IMR-90 (cell line): ENCODE results near the gene ACVR1B. TPM values are rescaled to one million over a fixed set of nuclear protein-coding genes. Genes with fewer than 3 reads are reported as not detected.

Source experiments
- ATAC-seq: fragments of 200-7000 bp; cut with Tn5 transposase; 2 replicates; pipeline ENCODE4 v1.9.1; 2020; ENCODE audit warnings: low read depth, mild to moderate bottlenecking, moderate library complexity
- BruUV-seq: library from RNA; stranded (reverse); fragments of 400-500 nt; replicated peaks from 2 replicates; lab custom pipeline; 2021; lab: Mats Ljungman, UMichigan
- CTCF ChIA-PET: fragments of 300-600 bp; formaldehyde crosslinking; extraction: SDS; loops from one replicate; lab custom pipeline; 2021; ENCODE audit warnings: antibody characterized with exemption; lab: Yijun Ruan, JAX
- POLR2A ChIA-PET: fragments of 300-600 bp; sonication (Branson Sonifier 250); formaldehyde crosslinking; loops from one replicate; lab custom pipeline; 2022; ENCODE audit warnings: antibody characterized with exemption; ENCODE audit not compliant: unreplicated experiment; lab: Charles Lee
- DNase-seq: peaks from one replicate; pipeline ENCODE4 v3.0.0; 2013
- H2AFZ ChIP-seq: replicated peaks from 2 replicates; pipeline ENCODE3; 2013; ENCODE audit warnings: low read length, mild to moderate bottlenecking; ENCODE audit not compliant: poor library complexity
- H2AK5ac ChIP-seq: 2 replicates; pipeline ENCODE4 v1.6.1; 2013; ENCODE audit warnings: low read depth, low read length, inconsistent platforms
- H2AK9ac ChIP-seq: replicated peaks from 2 replicates; pipeline ENCODE3; 2013; ENCODE audit warnings: mild to moderate bottlenecking, low read depth, low read length, moderate library complexity; ENCODE audit not compliant: poor library complexity
- H2BK120ac ChIP-seq: 2 replicates; pipeline ENCODE4 v1.6.1; 2013; ENCODE audit warnings: low read depth, low read length, inconsistent platforms
- H2BK15ac ChIP-seq: 3 replicates; pipeline ENCODE4 v1.6.1; 2013; ENCODE audit warnings: low read depth, low read length, inconsistent platforms
- H2BK20ac ChIP-seq: 2 replicates; pipeline ENCODE4 v1.6.1; 2013; ENCODE audit warnings: low read depth, mild to moderate bottlenecking, inconsistent platforms, low read length, moderate library complexity
- H2BK5ac ChIP-seq: 2 replicates; pipeline ENCODE4 v1.6.1; 2013; ENCODE audit warnings: mild to moderate bottlenecking, low read depth, low read length, inconsistent platforms; ENCODE audit not compliant: poor library complexity, severe bottlenecking
- H3K14ac ChIP-seq: replicated peaks from 2 replicates; pipeline ENCODE4 v1.6.1; 2013; ENCODE audit warnings: low read depth, low read length, inconsistent platforms
- H3K18ac ChIP-seq: 2 replicates; pipeline ENCODE4 v1.6.1; 2013; ENCODE audit warnings: low read depth, low read length, control low read depth
- H3K23ac ChIP-seq: 2 replicates; pipeline ENCODE4 v1.6.1; 2013; ENCODE audit warnings: low read depth, low read length, inconsistent platforms
- H3K27ac ChIP-seq: 2 replicates; pipeline ENCODE4 v1.5.1; 2013; ENCODE audit warnings: mild to moderate bottlenecking, control low read depth, low read length; ENCODE audit not compliant: insufficient read depth
- H3K27me3 ChIP-seq: 2 replicates; pipeline ENCODE4 v1.6.1; 2013; ENCODE audit warnings: low read length; ENCODE audit not compliant: control insufficient read depth, insufficient read depth
- H3K36me3 ChIP-seq: 2 replicates; pipeline ENCODE4 v1.6.1; 2013; ENCODE audit warnings: low read length, mixed read lengths; ENCODE audit not compliant: control insufficient read depth, insufficient read depth
- H3K4ac ChIP-seq: 2 replicates; pipeline ENCODE4 v1.6.1; 2013; ENCODE audit warnings: low read depth, low read length, inconsistent platforms
- H3K4me1 ChIP-seq: 2 replicates; pipeline ENCODE4 v1.6.1; 2013; ENCODE audit warnings: low read length, mixed read lengths; ENCODE audit not compliant: control insufficient read depth, insufficient read depth
- H3K4me2 ChIP-seq: 2 replicates; pipeline ENCODE4 v1.6.1; 2013; ENCODE audit warnings: low read depth, mild to moderate bottlenecking, control low read depth, low read length, moderate library complexity
- H3K4me3 ChIP-seq: 2 replicates; pipeline ENCODE4 v1.5.1; 2013; ENCODE audit warnings: low read depth, mild to moderate bottlenecking, control low read depth, low read length, moderate library complexity; ENCODE audit not compliant: insufficient read depth
- H3K56ac ChIP-seq: 2 replicates; pipeline ENCODE4 v1.6.1; 2013; ENCODE audit warnings: low read length, inconsistent platforms; ENCODE audit not compliant: insufficient read depth; ENCODE audit errors: extremely low read depth
- H3K79me1 ChIP-seq, 2 experiments: 2 replicates each; pipeline ENCODE4 v1.6.1; 2013; ENCODE audit warnings: low read length in 2 of 2, inconsistent platforms in 1 of 2, low read depth in 1 of 2
- H3K9ac ChIP-seq: 2 replicates; pipeline ENCODE4 v1.6.1; 2013; ENCODE audit warnings: low read depth, low read length, control low read depth
- H3K9me1 ChIP-seq: 2 replicates; pipeline ENCODE4 v1.6.1; 2013; ENCODE audit warnings: low read length, inconsistent platforms; ENCODE audit not compliant: insufficient read depth
- H3K9me3 ChIP-seq: 2 replicates; pipeline ENCODE4 v1.6.1; 2013; ENCODE audit warnings: low read length; ENCODE audit not compliant: control insufficient read depth, insufficient read depth
- H4K20me1 ChIP-seq: 2 replicates; pipeline ENCODE4 v1.6.1; 2013; ENCODE audit warnings: low read length, inconsistent platforms; ENCODE audit not compliant: insufficient read depth
- H4K5ac ChIP-seq: 2 replicates; pipeline ENCODE4 v1.6.1; 2013; ENCODE audit warnings: mild to moderate bottlenecking, low read depth, low read length, control low read depth
- H4K8ac ChIP-seq, 2 experiments: 2 replicates each; pipeline ENCODE4 v1.6.1; 2013; ENCODE audit warnings: low read depth in 2 of 2, low read length in 2 of 2, control low read depth in 1 of 2, inconsistent platforms in 1 of 2
- H4K91ac ChIP-seq: 2 replicates; pipeline ENCODE4 v1.6.1; 2013; ENCODE audit warnings: low read depth, low read length, inconsistent platforms; ENCODE audit not compliant: insufficient read depth
- BHLHE40 ChIP-seq: fragments of 150-350 bp; IDR thresholded peaks from 2 replicates; pipeline ENCODE4 v1.6.1; 2016; ENCODE audit warnings: mild to moderate bottlenecking, low read depth, low read length
- CEBPB ChIP-seq: IDR thresholded peaks from 2 replicates; pipeline ENCODE4 v1.6.1; 2012; ENCODE audit warnings: low read depth, low read length, improper control_type of control experiment
- ELK1 ChIP-seq: fragments of 150-350 bp; IDR thresholded peaks from 2 replicates; pipeline ENCODE4 v1.6.1; 2016; ENCODE audit warnings: low read depth, mild to moderate bottlenecking, low read length, moderate library complexity, borderline replicate concordance
- FOS ChIP-seq: fragments of 150-350 bp; IDR thresholded peaks from 2 replicates; pipeline ENCODE4 v1.6.1; 2016; ENCODE audit warnings: low read depth, low read length
- MAFK ChIP-seq: IDR thresholded peaks from 2 replicates; pipeline ENCODE4 v1.6.1; 2012; ENCODE audit warnings: low read depth, low read length, improper control_type of control experiment
- MAZ ChIP-seq: IDR thresholded peaks from 2 replicates; pipeline ENCODE4 v1.6.1; 2012; ENCODE audit warnings: low read depth, mild to moderate bottlenecking, low read length, improper control_type of control experiment, moderate library complexity, borderline replicate concordance
- MXI1 ChIP-seq: IDR thresholded peaks from 2 replicates; pipeline ENCODE4 v1.6.1; 2012; ENCODE audit warnings: low read depth, mild to moderate bottlenecking, low read length, moderate library complexity, borderline replicate concordance
- RAD21 ChIP-seq: IDR thresholded peaks from 2 replicates; pipeline ENCODE4 v1.6.1; 2012; ENCODE audit warnings: low read length, improper control_type of control experiment
- RCOR1 ChIP-seq: IDR thresholded peaks from 2 replicates; pipeline ENCODE4 v1.6.1; 2012; ENCODE audit warnings: mild to moderate bottlenecking, low read length, improper control_type of control experiment; ENCODE audit not compliant: insufficient replicate concordance
- RFX5 ChIP-seq: IDR thresholded peaks from 2 replicates; pipeline ENCODE4 v1.8.0; 2012; ENCODE audit warnings: low read depth, mild to moderate bottlenecking, low read length, moderate library complexity
- SMC3 ChIP-seq: fragments of 150-350 bp; IDR thresholded peaks from 2 replicates; pipeline ENCODE4 v1.6.1; 2016; ENCODE audit warnings: low read depth, mild to moderate bottlenecking, antibody characterized with exemption, low read length, moderate library complexity
- WGBS, 2 experiments: methylation state at CpG; one replicate each; pipeline versions ENCODE4 v1.1.5 to v1.1.7; 2013; ENCODE audit warnings: missing lambda C conversion rate in 2 of 2; ENCODE audit not compliant: insufficient read length in 1 of 2; ENCODE audit errors: extremely low coverage in 2 of 2; 5-methylcytosine and 5-hydroxymethylcytosine counted together
- dilution Hi-C: fragments of 300-500 bp; cut with HindIII; formaldehyde crosslinking; loops from one replicate; pipeline ENCODE4 v1.14.3; 2018; ENCODE audit warnings: low sequenced_read_pairs; ENCODE audit not compliant: unreplicated experiment
- in situ Hi-C: fragments of 300-500 bp; cut with MboI; formaldehyde crosslinking; loops from 3 replicates; pipeline ENCODE4 v1.14.3; 2019; ENCODE audit warnings: low sequenced_read_pairs, inconsistent platforms, mixed read lengths
- intact Hi-C: fragments of 100-400 bp; cut with micrococcal nuclease; formaldehyde crosslinking; loops from 2 replicates; pipeline ENCODE4 v1.10.0; 2022
- polyA plus RNA-seq, 3 experiments: library from polyadenylated mRNA; depleted of rRNA; stranded (reverse); fragments of >200 nt; gene quantifications; 2 replicates each; pipeline ENCODE4 v1.2.3, GENCODE V29; 2012; ENCODE audit warnings: low replicate concordance in 1 of 3
- total RNA-seq: library from RNA; depleted of rRNA; stranded (reverse); fragments of >200 nt; gene quantifications from 2 replicates; pipeline ENCODE4 v1.2.3, GENCODE V29; 2012
- TF ChIP-seq, protein P1 (sequence below): fragments of 150-350 bp; IDR thresholded peaks from 2 replicates; pipeline ENCODE4 v1.6.1; 2017; ENCODE audit warnings: mild to moderate bottlenecking, antibody characterized with exemption, low read length, low read depth
- TF ChIP-seq, protein P2 (sequence below): conservative IDR thresholded peaks from 2 replicates; pipeline ENCODE4 v1.5.1; 2012; ENCODE audit warnings: mild to moderate bottlenecking, low read depth, low read length, improper control_type of control experiment

ACVR1B gene
- total and polyA plus RNA-seq, 2 of the 4 experiments (the other 2 are of a cell fraction), result 5.7 to 13.6 TPM

DNA sequence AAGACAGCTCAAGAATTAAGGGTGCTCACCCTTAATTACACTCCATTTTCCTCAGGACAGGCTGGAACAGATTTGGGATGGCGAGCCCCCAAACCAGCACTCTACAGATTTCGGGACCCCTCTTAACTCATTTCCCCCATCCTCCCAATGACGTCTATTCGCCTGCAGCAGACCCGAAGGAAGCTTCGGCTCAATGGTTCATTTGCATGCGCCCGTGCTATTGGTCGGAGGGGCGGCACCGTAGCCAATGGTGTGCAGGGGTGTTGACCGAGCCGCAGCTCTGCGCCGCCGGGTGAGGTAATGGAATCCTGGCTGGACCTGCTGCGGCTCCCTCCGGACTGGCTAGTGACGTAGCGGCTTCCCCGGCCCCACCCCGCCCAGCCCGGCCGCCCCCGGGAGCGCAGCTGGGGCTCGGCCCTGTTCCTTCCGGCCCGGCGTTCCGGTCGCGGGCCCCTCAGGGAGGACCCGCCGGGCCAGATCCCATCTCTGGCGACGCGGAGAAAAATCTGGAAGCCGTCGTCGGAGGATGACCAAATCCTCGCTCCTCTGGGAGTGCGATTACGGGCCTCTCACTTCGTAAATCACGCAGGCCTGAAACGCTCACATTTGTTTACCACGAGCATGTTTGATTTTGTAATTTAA is 81.4 kb downstream of the ACVR1B start:
- peak overlapping the region; percentile 39 for H3K14ac ChIP-seq
- no TSS peak for BruUV-seq
- dilution Hi-C loops, result no loop called here
- TF ChIP-seq, protein P1, sequence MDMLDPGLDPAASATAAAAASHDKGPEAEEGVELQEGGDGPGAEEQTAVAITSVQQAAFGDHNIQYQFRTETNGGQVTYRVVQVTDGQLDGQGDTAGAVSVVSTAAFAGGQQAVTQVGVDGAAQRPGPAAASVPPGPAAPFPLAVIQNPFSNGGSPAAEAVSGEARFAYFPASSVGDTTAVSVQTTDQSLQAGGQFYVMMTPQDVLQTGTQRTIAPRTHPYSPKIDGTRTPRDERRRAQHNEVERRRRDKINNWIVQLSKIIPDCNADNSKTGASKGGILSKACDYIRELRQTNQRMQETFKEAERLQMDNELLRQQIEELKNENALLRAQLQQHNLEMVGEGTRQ, result 0 out of 2 replicates have a peak, but pooled peaks have one; percentile 7
- TF ChIP-seq RAD21 (no peak), ELK1 (no peak), MAFK (no peak), FOS (no peak), MAZ (peak; percentile 90), SMC3 (no peak), RFX5 (no peak), RCOR1 (no peak), CEBPB (0 out of 2 replicates have a peak, but pooled peaks have one; percentile 4), BHLHE40 (0 out of 2 replicates have a peak, but pooled peaks have one; percentile 2), MXI1 (no peak)
- TF ChIP-seq, protein P2, sequence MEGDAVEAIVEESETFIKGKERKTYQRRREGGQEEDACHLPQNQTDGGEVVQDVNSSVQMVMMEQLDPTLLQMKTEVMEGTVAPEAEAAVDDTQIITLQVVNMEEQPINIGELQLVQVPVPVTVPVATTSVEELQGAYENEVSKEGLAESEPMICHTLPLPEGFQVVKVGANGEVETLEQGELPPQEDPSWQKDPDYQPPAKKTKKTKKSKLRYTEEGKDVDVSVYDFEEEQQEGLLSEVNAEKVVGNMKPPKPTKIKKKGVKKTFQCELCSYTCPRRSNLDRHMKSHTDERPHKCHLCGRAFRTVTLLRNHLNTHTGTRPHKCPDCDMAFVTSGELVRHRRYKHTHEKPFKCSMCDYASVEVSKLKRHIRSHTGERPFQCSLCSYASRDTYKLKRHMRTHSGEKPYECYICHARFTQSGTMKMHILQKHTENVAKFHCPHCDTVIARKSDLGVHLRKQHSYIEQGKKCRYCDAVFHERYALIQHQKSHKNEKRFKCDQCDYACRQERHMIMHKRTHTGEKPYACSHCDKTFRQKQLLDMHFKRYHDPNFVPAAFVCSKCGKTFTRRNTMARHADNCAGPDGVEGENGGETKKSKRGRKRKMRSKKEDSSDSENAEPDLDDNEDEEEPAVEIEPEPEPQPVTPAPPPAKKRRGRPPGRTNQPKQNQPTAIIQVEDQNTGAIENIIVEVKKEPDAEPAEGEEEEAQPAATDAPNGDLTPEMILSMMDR, result no peak

More for the DNA sequence above, 81.4 kb downstream of the ACVR1B start:
- Histone ChIP-seq H3K56ac (peak overlapping the region; percentile 53), H3K23ac (peak overlapping the region; percentile 8), H2AFZ (peak overlapping the region; percentile 93), H2BK15ac (0 out of 3 replicates have a peak overlapping the region, but pooled peaks have one; percentile 41), H3K36me3 (no peaks in the 10 kb centered on the region), H3K18ac (peak overlapping the region; percentile 70), H3K9me1 (peaks cover 2% of the 10 kb centered on the region), H3K4me1 (peaks cover 8% of the 10 kb centered on the region), H3K79me1 (peaks cover 0 to 15% of the 10 kb centered on the region in 2 experiments; a peak in 2 of 4 replicates), H3K4ac (peak overlapping the region; percentile 84), H4K8ac (peak overlapping the region; percentile 70 to 87), H4K20me1 (no peaks in the 10 kb centered on the region), H2AK5ac (no peak overlapping the region; the same call in 1 of the 2 replicates), H3K27ac (peak overlapping the region; percentile 77), H2BK5ac (peak overlapping the region; percentile 65), H2AK9ac (peak overlapping the region; percentile 77), H4K91ac (peak overlapping the region; percentile 67), H2BK120ac (peak overlapping the region; percentile 64; the same call in 1 of the 2 replicates), H2BK20ac (0 out of 2 replicates have a peak overlapping the region, but pooled peaks have one; percentile 12), H3K4me3 (peak overlapping the region; percentile 51), H4K5ac (peak overlapping the region; percentile 72), H3K9ac (peak overlapping the region; percentile 65), H3K4me2 (peak overlapping the region; percentile 80), H3K27me3 (no peaks in the 10 kb centered on the region), H3K9me3 (no peaks in the 10 kb centered on the region)
- DNase-seq, result peak; percentile 98
- peak; percentile 97 for ATAC-seq
- intact Hi-C loops (loop anchor here (2.0 kb wide), 2 partner anchors 38 to 50 kb away; no protein-coding TSS in a partner anchor), in situ Hi-C loops (no loop called here)
- 1% methylated on average over 30 of the region's 48 CpGs; no CpG with 5 or more reads in 1 of the 2 experiments for WGBS, 2 experiments
- ChIA-PET CTCF (interaction anchor here (0.6 to 1.6 kb wide), 6 partner anchors 9 to 50 kb away, joined by 3 to 9 read pairs (median 4); partner anchors contain the start of gene NR4A1), POLR2A (interaction anchor here (0.6 to 1.2 kb wide), 5 partner anchors 15 to 974 kb away, joined by 3 to 12 read pairs (median 3); partner anchors contain the start of gene NR4A1)
